ENCODE data around the gene ORM1. TPM values are rescaled to one million over a fixed set of nuclear protein-coding genes. Genes with fewer than 3 reads are reported as not detected.

The ORM1 gene
- total and polyA plus RNA-seq, 2 of the 8 experiments (the other 6 are each of a cell fraction or from before 2014, with no cell fraction given) = 0.32 TPM; not detected in 1

DNA sequence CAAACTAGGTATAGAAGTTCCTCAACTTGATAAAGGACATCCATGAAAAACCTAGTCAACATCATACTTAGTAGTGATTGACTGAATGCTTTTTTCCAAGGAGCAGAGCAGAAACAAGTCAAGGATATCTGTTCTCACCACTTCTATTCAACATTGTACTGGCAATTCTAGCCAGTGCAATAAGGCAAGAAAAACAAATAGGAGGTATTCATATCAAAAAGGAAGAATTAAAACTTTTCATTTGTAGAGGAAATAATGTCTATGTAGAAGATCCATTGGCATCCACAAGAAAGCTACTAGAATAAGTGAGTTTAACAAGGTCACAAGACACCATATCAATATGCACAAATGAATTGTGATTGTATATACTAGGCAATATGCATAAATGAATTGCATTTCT is 28.2 kb upstream of the ORM1 start (continued):
- TF ChIP-seq, protein P1, sequence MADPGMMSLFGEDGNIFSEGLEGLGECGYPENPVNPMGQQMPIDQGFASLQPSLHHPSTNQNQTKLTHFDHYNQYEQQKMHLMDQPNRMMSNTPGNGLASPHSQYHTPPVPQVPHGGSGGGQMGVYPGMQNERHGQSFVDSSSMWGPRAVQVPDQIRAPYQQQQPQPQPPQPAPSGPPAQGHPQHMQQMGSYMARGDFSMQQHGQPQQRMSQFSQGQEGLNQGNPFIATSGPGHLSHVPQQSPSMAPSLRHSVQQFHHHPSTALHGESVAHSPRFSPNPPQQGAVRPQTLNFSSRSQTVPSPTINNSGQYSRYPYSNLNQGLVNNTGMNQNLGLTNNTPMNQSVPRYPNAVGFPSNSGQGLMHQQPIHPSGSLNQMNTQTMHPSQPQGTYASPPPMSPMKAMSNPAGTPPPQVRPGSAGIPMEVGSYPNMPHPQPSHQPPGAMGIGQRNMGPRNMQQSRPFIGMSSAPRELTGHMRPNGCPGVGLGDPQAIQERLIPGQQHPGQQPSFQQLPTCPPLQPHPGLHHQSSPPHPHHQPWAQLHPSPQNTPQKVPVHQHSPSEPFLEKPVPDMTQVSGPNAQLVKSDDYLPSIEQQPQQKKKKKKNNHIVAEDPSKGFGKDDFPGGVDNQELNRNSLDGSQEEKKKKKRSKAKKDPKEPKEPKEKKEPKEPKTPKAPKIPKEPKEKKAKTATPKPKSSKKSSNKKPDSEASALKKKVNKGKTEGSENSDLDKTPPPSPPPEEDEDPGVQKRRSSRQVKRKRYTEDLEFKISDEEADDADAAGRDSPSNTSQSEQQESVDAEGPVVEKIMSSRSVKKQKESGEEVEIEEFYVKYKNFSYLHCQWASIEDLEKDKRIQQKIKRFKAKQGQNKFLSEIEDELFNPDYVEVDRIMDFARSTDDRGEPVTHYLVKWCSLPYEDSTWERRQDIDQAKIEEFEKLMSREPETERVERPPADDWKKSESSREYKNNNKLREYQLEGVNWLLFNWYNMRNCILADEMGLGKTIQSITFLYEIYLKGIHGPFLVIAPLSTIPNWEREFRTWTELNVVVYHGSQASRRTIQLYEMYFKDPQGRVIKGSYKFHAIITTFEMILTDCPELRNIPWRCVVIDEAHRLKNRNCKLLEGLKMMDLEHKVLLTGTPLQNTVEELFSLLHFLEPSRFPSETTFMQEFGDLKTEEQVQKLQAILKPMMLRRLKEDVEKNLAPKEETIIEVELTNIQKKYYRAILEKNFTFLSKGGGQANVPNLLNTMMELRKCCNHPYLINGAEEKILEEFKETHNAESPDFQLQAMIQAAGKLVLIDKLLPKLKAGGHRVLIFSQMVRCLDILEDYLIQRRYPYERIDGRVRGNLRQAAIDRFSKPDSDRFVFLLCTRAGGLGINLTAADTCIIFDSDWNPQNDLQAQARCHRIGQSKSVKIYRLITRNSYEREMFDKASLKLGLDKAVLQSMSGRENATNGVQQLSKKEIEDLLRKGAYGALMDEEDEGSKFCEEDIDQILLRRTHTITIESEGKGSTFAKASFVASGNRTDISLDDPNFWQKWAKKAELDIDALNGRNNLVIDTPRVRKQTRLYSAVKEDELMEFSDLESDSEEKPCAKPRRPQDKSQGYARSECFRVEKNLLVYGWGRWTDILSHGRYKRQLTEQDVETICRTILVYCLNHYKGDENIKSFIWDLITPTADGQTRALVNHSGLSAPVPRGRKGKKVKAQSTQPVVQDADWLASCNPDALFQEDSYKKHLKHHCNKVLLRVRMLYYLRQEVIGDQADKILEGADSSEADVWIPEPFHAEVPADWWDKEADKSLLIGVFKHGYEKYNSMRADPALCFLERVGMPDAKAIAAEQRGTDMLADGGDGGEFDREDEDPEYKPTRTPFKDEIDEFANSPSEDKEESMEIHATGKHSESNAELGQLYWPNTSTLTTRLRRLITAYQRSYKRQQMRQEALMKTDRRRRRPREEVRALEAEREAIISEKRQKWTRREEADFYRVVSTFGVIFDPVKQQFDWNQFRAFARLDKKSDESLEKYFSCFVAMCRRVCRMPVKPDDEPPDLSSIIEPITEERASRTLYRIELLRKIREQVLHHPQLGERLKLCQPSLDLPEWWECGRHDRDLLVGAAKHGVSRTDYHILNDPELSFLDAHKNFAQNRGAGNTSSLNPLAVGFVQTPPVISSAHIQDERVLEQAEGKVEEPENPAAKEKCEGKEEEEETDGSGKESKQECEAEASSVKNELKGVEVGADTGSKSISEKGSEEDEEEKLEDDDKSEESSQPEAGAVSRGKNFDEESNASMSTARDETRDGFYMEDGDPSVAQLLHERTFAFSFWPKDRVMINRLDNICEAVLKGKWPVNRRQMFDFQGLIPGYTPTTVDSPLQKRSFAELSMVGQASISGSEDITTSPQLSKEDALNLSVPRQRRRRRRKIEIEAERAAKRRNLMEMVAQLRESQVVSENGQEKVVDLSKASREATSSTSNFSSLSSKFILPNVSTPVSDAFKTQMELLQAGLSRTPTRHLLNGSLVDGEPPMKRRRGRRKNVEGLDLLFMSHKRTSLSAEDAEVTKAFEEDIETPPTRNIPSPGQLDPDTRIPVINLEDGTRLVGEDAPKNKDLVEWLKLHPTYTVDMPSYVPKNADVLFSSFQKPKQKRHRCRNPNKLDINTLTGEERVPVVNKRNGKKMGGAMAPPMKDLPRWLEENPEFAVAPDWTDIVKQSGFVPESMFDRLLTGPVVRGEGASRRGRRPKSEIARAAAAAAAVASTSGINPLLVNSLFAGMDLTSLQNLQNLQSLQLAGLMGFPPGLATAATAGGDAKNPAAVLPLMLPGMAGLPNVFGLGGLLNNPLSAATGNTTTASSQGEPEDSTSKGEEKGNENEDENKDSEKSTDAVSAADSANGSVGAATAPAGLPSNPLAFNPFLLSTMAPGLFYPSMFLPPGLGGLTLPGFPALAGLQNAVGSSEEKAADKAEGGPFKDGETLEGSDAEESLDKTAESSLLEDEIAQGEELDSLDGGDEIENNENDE (IDR thresholded peaks at IDR 0.05; ENCODE audit: insufficient replicate concordance, low read length) = no peak
- no peak for TF ChIP-seq MAFK (IDR thresholded peaks at IDR 0.05; ENCODE audit: low read depth, low read length)
- TF ChIP-seq PHF8 (conservative IDR thresholded peaks at IDR 0.05; ENCODE audit: low read depth, low read length) = no peak
- no peak for TF ChIP-seq CEBPB (IDR thresholded peaks at IDR 0.05; ENCODE audit: low read depth, low read length)
- TF ChIP-seq SP4 (IDR thresholded peaks at IDR 0.05; ENCODE audit: low read length) = no peak

All from H1 (cell line).